LoVo (cell line): ENCODE data around the gene C22orf31.

ENCODE experiments used
- DNase-seq: peaks from one replicate; pipeline ENCODE4 v3.0.0-alpha.2; 2016; ENCODE audit warnings: low spot score

C22orf31 gene

GRCh38 chr22:29029202-29030000, 32.2 kb downstream of the C22orf31 start:
- DNase-seq = no peak

- DNase-seq = no peak
These were observed 33.2 kb downstream of the C22orf31 start for GRCh38 chr22:29028468-29028867.

GRCh38 chr22:29026579-29026978, 35.1 kb downstream of the C22orf31 start:
- DNase-seq = no peak

- DNase-seq = no peak
These were observed 38.3 kb downstream of the C22orf31 start for GRCh38 chr22:29023172-29023796.

- no peak for DNase-seq
These were observed 39.4 kb downstream of the C22orf31 start for GRCh38 chr22:29022101-29022817.

GRCh38 chr22:29018293-29019189, 43.1 kb downstream of the C22orf31 start:
- DNase-seq = no peak

GRCh38 chr22:29016067-29016938, 45.3 kb downstream of the C22orf31 start:
- no peak for DNase-seq

- DNase-seq = no peak
These were observed 46.9 kb downstream of the C22orf31 start for GRCh38 chr22:29014773-29015172.

GRCh38 chr22:29014293-29014692, 47.3 kb downstream of the C22orf31 start:
- no peak for DNase-seq

GRCh38 chr22:29012952-29013351, 48.7 kb downstream of the C22orf31 start:
- DNase-seq = no peak

GRCh38 chr22:29012101-29012433, 49.6 kb downstream of the C22orf31 start:
- no peak for DNase-seq

- DNase-seq = no peak
These were observed 50.2 kb downstream of the C22orf31 start for GRCh38 chr22:29011240-29012100.

GRCh38 chr22:29009148-29009547, 52.5 kb downstream of the C22orf31 start:
- no peak for DNase-seq
